NCI-H1417 (cell line): ENCODE data around the gene TP53I3.
A peak's percentile ranks its signal among the peaks of the same experiment; 100 is the strongest.
"Not testable (repeated sequence)": the region's sequence is repeated elsewhere in the genome, so short reads cannot be mapped to it uniquely, and the experiment has no call there.

ENCODE experiments used
- DNase-seq, 3 experiments: peaks; one replicate each; lab custom pipeline; 2025; lab: John Stamatoyannopoulos, UW

TP53I3 gene

GRCh38 chr2:24100732-24101131, 16.1 kb upstream of the TP53I3 start:
- DNase-seq, result not testable (repeated sequence)

GRCh38 chr2:24095171-24095677, 10.6 kb upstream of the TP53I3 start:
- DNase-seq, result not testable (repeated sequence)

GRCh38 chr2:24093270-24093669, 8.6 kb upstream of the TP53I3 start:
- DNase-seq, result not testable (repeated sequence)

GRCh38 chr2:24088821-24089359, 4.3 kb upstream of the TP53I3 start:
- DNase-seq, result no peak

- DNase-seq, result no peak
These were observed 2.4 kb upstream of the TP53I3 start for GRCh38 chr2:24087032-24087431.

GRCh38 chr2:24086241-24086640, 1.6 kb upstream of the TP53I3 start:
- no peak for DNase-seq

- DNase-seq, result no peak
These were observed 511 bp upstream of the TP53I3 start for GRCh38 chr2:24085200-24085489.

- DNase-seq, result peak; percentile 62 to 91 (median 90)
These were observed 858 bp downstream of the TP53I3 start for GRCh38 chr2:24083567-24084385.

- DNase-seq, result no peak
These were observed 1.7 kb downstream of the TP53I3 start for GRCh38 chr2:24082787-24083566.

- DNase-seq, result peak in 1 of 3 experiments; percentile 68
These were observed 3.9 kb downstream of the TP53I3 start for GRCh38 chr2:24080701-24081100.

GRCh38 chr2:24077879-24078278, 6.8 kb downstream of the TP53I3 start:
- DNase-seq, result no peak

GRCh38 chr2:24077535-24077877, 7.1 kb downstream of the TP53I3 start:
- peak in 2 of 3 experiments; percentile 50 to 62 for DNase-seq

GRCh38 chr2:24076849-24077534, 7.6 kb downstream of the TP53I3 start:
- peak in 1 of 3 experiments; percentile 72 for DNase-seq

GRCh38 chr2:24075915-24076848, 8.5 kb downstream of the TP53I3 start, which contains the start of gene SF3B6:
Gene SF3B6 (minus strand): TSS chr2:24076326. CDS start chr2:24076229, 97 bp downstream.
- peak; percentile 100 for DNase-seq

GRCh38 chr2:24075259-24075658, 9.4 kb downstream of the TP53I3 start:
- no peak for DNase-seq

GRCh38 chr2:24073816-24074215, 10.8 kb downstream of the TP53I3 start:
- no peak for DNase-seq

GRCh38 chr2:24072259-24072658, 12.4 kb downstream of the TP53I3 start:
- no peak for DNase-seq

GRCh38 chr2:24065341-24065740, 19.3 kb downstream of the TP53I3 start:
- no peak for DNase-seq

- no peak for DNase-seq
These were observed 25.9 kb downstream of the TP53I3 start for GRCh38 chr2:24058564-24059271.

GRCh38 chr2:24055750-24056149, 28.9 kb downstream of the TP53I3 start:
- DNase-seq, result no peak
